HG03196 (cell line): ENCODE measurements around the gene HHIP.
A peak's percentile ranks its signal among the peaks of the same experiment; 100 is the strongest.

Source experiments
- ATAC-seq: cut with Tn5 transposase; IDR thresholded peaks from one replicate; pipeline ENCODE4 v1.9.1; 2021; ENCODE audit not compliant: unreplicated experiment

HHIP gene, protein sequence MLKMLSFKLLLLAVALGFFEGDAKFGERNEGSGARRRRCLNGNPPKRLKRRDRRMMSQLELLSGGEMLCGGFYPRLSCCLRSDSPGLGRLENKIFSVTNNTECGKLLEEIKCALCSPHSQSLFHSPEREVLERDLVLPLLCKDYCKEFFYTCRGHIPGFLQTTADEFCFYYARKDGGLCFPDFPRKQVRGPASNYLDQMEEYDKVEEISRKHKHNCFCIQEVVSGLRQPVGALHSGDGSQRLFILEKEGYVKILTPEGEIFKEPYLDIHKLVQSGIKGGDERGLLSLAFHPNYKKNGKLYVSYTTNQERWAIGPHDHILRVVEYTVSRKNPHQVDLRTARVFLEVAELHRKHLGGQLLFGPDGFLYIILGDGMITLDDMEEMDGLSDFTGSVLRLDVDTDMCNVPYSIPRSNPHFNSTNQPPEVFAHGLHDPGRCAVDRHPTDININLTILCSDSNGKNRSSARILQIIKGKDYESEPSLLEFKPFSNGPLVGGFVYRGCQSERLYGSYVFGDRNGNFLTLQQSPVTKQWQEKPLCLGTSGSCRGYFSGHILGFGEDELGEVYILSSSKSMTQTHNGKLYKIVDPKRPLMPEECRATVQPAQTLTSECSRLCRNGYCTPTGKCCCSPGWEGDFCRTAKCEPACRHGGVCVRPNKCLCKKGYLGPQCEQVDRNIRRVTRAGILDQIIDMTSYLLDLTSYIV

DNA sequence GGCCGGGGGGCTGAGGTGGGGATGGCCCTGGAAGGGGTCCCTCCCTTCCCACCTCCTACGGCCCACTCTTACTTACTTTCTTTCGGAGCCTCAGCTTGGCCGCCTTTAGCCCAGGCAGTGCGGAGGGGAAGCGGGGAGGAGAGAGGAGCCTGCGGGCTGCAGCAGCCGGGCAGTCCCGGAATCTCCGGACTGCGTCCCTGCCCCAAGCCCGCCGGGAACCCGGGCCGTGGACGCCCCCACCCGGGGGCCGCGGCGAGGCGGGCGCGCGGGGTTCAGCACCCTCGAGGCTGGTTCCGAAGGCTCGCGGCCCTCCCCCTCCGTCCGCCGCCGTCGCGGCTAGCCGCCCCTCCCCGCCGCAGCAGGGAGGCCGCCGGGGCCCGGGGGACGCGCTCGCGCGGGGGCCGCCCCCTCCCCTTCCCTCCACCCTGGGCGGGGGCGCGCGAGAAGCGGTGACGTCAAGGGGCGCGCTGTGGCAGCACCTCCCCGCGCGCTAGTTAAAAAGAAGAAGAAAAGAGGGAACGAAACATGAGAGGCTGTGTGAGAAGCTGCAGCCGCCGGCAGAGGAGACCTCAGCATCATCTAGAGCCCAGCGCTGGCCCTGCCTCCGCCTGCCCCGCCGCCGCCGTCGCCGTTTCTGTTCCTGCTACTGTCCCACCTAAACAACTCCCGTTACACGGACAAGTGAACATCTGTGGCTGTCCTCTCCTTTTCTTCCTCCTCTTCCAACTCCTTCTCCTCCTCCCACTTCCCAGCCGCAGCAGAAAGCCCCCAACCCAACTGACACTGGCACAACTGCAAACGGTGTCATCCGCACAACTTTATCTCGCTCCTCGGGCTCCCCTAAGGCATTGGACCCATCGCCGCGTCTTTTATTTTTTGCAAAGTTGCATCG lies at the start of gene HHIP:
TSS of gene HHIP (plus strand) at position 526 of the 892 bp plus-strand sequence. CDS start 520 bp downstream, outside the sequence.
- no peak for ATAC-seq

DNA sequence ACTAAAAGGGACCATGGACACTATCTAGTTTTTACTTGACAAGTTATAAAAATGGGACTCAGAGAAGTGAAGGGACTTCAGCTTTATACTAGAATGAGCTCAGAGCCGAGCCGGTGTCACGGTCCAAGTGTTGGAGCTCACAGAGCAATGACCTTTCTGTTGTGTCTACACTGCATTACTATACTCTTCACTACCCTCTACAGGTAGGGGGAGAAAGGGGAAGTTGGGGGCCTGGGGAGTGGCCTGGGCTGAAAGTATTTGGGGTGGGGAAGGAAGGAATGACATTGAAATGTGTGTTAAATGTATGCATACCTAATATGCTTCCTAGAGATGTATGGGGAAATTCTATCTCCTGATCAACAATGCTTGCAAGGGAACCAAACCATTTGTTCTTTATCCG lies 48.8 kb upstream of the HHIP start:
- ATAC-seq, result no peak

DNA sequence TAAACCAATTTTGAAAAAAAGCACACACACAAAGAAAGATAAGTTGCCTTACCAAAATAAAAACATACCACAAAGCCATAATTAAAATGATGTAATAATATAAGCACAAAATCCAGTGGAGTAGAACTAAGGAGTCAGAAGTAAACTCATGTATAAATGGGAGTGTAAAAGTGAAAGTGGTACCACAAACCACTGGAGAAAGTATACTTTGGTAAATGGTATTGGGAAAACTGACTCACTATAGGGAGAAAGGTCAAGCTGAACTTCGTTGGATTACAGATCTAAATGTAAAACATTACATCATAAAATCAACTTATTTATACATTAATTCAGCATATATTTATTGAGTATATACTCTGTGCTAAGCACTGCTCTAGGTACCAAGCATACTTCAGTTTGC lies 46.3 kb upstream of the HHIP start:
- no peak for ATAC-seq

DNA sequence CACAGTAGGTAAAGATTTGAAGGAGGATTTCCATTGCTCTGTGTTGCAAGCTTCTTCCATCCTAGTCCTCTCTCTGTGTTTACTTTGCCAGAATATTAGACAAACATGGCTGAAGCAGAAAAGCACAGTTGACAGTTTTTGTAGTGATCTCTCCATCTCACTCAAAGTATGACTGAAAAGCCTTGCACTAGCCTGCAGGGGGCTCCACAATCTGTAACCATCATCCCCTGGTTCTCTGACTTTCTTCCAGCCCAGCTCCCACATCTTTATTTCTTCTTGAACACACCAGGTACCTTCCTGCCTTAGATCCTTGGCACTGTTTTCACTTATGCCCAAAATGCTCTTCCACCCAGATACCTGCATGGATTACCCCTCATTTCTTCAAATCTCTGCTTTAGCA lies 34.1 kb upstream of the HHIP start:
- peak; percentile 55 for ATAC-seq

DNA sequence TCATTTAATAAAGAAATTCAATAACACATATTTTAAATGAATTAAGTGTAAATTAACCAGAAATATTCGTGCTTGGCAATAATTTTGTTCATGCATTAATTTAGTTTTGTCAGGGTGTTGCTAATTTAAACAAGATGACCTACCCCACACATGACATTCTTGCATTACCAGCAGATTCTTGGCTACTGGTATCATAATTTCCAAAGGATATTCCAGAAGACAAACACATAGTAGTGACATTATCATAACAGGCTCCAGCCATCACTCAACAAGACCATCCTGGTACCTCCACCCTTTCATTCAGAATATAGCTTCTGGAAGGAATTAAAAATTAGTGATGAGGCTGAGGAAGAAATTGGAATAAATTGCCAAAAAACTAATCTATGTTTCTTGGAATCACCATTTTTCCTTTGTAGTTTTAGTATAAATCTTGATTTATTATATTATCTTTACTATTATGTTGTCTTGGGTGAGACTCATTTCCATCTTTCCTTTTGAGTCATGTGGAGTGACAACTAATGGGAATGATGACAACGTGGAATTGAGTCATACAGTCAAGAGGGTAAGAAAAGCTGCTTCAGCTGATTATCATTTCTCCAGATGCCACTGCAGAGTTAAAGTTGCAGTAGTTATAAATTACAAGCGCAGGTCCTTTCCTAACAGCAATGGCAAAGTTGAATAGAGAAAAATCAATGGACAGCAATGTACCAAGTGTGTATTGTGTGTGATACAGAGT lies 30.9 kb upstream of the HHIP start:
- no peak for ATAC-seq

DNA sequence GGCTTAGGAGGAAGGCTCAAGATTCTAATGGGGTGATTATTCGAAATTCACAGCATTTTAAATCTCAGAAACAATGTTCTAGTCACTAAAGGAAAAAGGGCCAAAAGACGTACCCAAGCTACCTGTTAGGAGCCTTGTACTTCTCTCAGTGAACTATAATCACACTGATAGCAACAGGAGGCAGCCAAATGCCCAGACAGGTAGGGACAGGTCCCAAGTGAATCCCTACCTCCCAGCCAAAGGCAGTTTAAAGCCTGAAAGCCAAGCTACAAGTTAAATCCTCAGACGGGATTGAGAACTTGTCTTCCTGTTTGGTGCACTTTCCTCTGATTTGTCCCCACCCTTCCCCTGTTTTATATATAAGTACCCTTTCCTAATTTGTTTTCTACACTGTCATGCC lies 24.3 kb upstream of the HHIP start:
- ATAC-seq, result no peak

DNA sequence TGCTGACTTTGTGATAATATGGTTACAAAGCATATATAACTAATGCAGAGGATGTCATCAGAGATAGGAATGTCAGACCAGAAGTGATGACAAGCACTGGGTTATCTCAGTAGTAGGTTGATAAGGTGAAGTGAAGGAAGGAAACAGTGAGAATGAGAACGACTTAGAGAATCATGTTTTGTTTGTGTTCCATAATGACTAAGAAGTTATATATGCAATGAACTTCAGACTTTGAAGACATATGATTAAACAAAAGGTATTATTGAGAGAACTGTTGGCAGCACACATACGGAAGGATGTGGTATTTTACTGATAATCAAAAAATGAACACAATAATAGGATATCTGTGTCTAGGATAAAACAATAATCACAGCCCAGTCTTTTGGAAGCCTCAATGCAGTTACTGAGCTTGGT lies 18.3 kb upstream of the HHIP start:
- ATAC-seq, result no peak

DNA sequence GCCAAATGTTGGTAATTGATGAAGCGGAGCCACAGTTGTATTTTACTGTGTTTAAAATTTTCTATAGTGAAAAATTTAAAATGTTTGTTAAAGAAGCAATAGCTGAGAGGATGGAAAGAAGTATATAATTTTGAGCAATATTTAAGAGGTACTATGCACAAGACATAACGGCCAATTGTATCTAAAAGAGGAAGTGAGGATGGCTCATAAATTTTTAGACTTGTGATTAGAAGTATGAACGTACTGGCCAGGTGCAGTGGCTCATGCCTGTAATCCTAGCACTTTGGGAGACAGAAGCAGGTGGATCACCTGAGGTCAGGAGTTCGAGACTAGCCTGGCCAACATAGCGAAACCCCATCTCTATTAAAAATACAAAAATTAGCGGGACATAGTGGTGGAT lies 12.7 kb upstream of the HHIP start:
- no peak for ATAC-seq

DNA sequence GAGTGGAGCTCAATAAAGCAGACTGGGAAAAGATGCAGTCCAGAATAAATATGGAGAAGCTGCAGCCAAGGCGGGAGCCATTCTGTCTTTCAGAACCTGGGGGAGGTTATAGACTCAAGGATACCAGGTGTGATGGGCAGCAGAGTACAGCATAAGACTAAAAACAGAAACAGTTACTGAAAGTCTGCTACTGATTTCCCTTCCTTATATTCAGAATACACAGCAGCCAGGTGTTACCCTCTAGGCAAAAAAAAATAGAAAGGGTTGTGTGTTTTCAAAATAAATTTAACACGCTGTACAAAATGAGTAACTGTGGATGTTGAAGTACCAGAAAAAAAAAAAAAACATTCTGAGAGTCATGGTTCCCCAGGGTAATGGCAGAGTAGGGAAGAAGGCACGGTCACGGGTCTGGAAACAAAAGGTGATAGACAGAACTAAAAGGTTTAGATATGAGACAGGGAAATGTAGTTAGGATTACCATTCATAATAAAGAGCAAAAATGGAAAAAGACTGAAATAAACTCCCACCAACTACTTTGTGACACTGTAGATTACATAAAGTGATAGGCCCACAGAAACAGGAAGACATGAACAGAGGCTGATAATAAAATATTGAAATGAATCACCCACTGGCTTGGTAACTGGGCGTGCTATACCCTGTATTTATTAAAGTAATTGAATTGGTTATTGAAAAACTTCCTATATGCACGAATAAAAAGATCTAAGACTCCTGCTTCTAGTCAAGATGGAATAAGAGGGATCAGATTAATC lies 10.8 kb upstream of the HHIP start:
- peak; percentile 99 for ATAC-seq

DNA sequence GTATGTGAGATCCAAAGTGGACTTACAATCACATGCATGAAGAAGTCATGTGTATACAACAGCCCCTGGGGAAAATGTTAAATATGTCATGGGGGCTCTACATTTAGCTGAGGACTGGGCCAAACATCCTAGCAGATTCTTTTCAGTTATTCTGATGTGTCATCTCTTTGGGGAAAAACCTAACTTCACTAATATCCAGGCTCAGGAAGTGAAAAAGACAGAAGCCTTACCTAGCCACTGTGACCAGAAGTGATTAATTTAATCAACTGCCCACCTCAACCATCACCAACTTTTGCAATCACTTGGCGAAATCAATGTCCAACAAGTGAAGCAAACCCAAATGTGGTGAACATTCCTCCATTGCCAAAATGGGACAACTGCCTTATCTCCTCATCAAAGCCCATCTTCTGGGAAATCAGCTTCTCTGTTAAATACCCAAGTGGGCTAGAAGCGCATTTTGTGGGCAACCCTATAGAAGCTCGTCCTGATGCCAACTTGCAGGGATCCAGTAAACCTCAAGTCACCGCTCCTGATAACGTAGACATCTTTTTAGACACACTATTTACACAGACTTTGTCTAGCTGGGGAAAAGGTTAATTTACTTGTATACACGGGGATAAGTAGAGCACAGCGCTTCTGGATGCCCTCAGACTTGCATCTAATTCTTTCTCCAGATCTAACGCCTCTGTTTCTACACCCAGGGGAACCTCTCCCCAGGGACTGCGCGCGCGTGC lies 1.4 kb upstream of the HHIP start:
- no peak for ATAC-seq

DNA sequence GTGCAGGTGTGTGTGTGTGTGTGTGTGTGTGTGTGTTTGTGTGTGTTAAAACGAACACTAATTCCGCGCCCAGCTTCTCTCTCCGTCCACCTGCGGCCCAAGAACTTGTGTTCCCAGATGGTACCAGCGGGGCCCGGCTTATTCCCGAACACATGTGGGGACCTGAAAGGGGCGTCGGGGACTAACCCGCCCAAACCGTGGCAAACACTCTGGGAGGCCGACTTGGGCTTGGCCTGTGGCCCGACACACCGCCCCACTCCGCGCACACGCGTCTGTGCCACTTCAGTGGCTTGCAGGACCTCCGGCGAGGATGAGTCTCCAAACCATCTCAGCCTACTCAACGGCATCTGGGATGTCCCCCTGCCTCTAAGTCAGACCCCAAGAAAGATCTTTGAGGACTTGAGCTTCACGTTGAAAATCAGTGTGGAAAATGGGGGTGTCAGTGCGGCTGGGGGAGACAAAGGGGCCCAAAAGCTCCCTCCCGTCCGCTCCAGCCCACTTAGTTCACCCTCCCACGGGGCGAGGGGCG lies 790 bp upstream of the HHIP start:
- ATAC-seq, result no peak

DNA sequence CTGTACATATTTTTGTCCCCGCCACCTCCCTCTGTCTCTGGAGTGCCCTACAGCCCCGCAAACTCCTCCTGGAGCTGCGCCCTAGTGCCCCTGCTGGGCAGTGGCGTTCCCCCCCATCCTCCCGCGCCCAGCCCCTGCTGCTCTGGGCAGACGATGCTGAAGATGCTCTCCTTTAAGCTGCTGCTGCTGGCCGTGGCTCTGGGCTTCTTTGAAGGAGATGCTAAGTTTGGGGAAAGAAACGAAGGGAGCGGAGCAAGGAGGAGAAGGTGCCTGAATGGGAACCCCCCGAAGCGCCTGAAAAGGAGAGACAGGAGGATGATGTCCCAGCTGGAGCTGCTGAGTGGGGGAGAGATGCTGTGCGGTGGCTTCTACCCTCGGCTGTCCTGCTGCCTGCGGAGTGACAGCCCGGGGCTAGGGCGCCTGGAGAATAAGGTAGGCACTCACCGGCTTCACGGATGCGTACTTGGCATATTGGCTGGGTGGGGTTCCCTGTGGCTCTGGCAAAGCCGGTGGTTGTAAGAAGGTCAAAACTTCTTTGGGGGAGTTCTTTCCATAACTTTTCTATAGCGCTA lies 653 bp downstream of the HHIP start:
- ATAC-seq, result no peak

DNA sequence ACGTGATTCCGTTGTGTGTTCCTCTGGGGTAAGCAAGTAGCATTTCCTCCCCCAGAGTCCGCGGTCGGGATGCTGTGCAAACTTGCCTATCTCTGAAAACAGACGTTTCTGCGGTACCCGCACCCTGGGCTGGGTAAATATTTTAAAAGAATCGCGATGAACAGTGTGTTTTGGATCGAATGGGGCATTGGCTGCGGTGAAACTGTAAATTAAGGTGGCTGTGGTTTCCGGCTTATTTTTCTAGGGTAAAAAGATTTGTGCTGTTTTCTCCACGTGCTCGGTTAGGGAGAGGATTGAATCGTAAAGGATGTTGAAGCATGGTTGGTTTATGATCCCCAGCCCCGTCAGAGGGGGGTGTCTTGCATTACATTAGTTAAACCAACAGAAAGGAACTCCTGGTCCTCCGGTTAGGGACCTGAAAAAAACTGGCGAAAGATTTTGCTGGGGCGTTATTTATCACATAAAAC lies 1.2 kb downstream of the HHIP start:
- no peak for ATAC-seq

DNA sequence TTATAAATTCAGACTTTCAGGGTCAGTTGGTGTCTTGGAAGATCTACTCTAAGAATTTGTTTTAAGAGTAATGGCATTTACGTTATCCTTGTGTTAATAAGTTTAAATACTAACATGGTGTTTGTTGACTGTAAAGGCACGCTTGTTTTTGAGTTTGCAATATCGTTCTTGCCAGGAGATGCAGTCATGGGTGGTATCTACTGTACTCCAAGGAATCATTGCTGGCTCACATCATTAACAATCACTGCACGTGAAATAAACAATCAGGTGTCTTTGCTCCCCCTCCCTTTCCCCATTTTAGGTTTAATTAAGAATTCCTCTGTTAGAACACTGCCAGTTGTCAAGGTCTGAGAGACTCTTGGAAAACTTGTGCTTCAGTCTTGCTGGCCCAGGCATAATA lies 1.6 kb downstream of the HHIP start:
- ATAC-seq, result no peak

DNA sequence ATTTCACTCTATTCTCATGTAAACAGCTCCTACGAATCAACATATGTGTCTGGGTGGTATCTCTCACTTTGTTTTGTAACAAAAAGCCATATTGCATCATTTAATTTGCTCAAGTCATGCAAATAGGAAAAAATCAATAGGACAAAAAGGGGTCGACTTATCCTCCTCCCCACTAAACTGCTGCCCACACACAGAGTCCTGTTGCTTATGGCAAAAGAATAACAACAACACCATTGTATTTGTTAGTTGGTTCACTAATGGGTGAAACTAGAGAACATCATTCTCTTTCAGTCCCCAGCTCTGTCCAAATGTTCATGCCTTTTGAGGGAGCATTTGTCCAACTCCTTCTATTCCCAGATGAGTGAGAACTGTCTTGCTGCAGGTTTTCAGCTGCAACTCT lies 2.1 kb downstream of the HHIP start:
- no peak for ATAC-seq

DNA sequence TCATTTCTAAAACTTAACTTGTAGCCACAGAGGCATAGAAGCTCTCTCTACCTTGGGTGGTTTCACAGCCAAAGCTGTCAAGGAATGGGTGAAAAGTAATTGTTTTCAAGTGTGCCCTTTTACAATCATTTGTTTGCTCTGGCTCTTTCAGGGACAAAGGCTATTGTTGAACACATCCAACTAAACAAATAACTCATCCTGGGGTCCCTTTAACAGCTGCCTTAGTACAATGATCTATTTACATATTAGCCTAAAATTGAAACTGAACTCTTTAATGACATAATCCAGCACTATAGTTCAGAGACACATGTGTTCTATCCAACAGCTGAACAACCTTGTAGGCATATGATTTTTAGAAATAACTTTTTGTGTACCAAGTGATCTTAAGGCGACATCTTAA lies 3.7 kb downstream of the HHIP start:
- no peak for ATAC-seq

DNA sequence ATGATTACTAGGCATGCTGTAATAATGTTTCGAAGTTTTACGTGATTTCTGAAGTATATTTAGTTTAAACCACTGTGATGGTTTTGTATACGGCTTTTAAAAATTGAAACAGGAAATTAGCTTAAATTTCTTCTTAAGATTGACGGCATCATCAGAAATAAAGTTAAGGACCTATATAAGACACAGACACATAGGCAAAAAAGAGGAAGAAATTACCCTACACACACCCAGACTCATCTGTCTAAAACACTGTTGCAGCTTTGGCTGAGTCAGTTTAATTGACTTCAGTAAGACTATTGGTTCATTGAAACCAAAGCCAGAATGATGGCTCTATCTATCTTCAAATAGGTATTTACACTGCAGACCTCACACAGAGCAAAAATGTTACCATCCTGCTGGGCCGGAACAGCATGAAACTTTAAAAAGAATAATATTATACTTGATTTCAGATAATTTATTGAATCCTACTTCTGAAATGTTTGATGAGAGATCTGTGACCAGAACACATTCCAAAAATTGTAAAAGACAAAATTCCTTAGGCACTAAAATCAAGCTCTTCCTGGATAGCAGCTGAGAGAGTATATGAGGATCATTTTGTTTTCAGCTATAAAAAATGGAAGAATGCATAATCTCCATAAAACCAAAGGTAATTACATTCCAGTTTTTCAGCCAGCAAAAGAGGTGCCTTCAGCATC lies 4.5 kb downstream of the HHIP start:
- ATAC-seq, result no peak
